ENCODE data around the gene SWI5.

- TF ChIP-seq, protein P1, sequence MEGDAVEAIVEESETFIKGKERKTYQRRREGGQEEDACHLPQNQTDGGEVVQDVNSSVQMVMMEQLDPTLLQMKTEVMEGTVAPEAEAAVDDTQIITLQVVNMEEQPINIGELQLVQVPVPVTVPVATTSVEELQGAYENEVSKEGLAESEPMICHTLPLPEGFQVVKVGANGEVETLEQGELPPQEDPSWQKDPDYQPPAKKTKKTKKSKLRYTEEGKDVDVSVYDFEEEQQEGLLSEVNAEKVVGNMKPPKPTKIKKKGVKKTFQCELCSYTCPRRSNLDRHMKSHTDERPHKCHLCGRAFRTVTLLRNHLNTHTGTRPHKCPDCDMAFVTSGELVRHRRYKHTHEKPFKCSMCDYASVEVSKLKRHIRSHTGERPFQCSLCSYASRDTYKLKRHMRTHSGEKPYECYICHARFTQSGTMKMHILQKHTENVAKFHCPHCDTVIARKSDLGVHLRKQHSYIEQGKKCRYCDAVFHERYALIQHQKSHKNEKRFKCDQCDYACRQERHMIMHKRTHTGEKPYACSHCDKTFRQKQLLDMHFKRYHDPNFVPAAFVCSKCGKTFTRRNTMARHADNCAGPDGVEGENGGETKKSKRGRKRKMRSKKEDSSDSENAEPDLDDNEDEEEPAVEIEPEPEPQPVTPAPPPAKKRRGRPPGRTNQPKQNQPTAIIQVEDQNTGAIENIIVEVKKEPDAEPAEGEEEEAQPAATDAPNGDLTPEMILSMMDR (IDR thresholded peaks at IDR 0.05 in 2 of 3, conservative IDR thresholded peaks at IDR 0.05 in 1 of 3; ENCODE audit: borderline replicate concordance in 1 of 3, insufficient read depth in 1 of 3, low read depth in 2 of 3, low read length in 2 of 3): no peak
- TF ChIP-seq JUND (IDR thresholded peaks at IDR 0.05): no peak
Measured at GRCh38 chr9:128310461-128310860, 34.4 kb downstream of the SWI5 start.

Data from HCT116 (cell line).